ENCODE results near the gene ITIH1.
A peak's percentile ranks its signal among the peaks of the same experiment; 100 is the strongest.
"Not testable (repeated sequence)": the region's sequence is repeated elsewhere in the genome, so short reads cannot be mapped to it uniquely, and the experiment has no call there.

ITIH1 gene

GRCh38 chr3:52777127-52777958 is at the start of gene ITIH1:
ITIH1 (plus strand) TSS chr3:52777599; CDS start chr3:52777616, 17 bp downstream.
- DNase-seq = no peak

DNA sequence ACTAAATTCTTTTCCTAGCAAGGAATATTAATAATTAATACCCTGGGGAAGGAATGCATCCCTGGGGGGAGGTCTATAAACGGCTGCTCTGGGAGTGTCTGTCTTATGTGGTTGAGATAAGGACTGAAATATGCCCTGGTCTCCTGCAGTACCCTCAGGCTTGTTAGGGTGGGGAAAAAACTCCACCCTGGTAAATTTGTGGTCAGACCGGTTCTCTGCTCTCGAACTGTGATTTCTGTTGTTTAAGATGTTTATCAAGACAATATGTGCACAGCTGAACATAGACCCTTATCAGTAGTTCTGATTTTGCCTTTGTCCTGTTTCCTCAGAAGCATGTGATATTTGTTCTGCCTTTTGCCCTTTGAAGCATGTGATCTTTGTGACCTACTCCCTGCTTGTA is 48.6 kb upstream of the ITIH1 start:
- DNase-seq = not testable (repeated sequence)

DNA sequence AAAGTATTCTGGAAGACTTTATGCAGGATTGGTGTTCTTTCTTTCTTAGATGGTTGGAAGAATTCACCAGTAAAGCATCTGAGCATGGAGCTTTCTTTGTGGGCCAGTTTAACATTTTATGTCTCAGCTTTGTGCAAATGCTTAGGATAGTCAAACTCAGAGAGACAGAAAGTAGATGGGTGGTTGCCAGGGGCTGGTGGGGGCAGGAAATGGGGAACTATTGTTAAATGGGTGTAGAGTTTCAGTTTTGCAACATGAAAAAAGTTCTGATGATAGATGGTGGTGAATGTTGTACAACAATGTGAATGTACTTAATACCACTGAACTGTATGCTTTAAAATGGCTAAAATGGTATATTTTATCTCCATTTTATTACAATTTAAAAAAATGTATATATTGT is 46.7 kb upstream of the ITIH1 start:
- DNase-seq = no peak

DNA sequence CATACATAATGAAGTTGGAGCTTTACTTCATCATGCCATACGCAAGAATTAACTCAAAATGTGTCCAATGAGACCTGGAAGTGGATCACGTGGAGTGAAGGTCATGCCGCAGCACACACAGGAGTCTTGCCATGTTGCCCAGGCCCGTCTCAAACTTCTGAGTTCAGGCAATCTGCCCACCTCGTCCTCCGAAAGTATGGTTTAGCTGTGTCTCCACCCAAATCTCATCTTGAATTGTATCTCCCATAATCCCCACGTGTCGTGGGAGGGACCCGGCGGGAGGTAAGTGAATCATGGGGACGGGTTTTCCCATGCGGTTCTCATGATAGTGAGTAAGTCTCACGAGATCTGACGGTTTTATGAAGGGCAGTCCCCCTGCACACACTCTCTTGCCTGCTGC is 45.8 kb upstream of the ITIH1 start:
- DNase-seq = no peak

DNA sequence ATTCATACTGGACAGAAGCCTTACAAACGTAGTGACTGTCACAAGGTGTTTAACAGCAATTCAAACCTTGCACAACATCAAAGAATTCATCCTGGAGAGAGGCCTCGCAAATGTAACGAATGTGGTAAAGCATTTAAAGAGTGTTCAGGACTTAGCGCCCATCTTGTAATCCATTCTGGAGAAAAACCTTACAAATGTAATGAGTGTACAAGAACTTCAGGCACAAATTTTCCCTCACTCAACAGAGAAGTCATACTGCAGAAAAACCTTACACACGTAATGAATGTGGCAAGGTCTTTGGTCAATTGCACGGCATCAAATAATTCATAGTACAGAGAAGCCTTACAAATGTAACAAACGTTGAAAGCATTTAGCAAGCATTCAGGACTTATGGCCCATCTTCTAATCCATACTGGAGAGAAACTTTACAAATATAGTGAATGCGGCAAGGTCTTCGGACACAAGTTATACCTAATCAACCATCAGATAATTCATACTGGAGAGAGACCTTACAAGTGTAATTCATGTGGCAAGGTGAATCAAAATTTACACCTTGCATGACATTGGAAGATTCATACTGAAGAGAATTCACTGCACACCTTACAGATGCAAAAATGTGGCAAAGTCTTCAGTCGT is 44.0 kb upstream of the ITIH1 start:
- DNase-seq = no peak

GRCh38 chr3:52739730-52740129 is 37.7 kb upstream of the ITIH1 start:
- no peak for DNase-seq

- DNase-seq = no peak
These were observed 34.9 kb upstream of the ITIH1 start for GRCh38 chr3:52742418-52743041.

GRCh38 chr3:52743152-52743551 is 34.2 kb upstream of the ITIH1 start:
- DNase-seq = no peak

DNA sequence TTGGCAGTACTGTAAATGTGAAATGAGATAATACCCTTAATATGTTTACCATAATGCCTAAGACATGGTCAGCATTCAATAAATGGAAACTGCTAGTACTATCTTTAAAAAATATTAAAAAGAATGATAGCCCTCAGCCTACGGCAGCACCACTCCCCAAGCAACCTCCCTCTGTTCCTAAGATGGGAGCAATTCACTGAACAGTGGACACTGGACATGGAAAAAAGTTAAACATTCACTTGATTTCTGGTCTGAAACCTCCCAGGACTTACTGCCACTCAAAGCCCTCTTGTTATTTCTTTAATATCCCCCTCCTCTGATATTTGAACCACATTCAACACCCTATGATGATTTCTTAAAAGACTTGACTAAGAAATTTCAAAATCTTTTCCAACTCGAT is 33.7 kb upstream of the ITIH1 start:
- no peak for DNase-seq

GRCh38 chr3:52752045-52752660 is 25.2 kb upstream of the ITIH1 start:
- no peak for DNase-seq

- DNase-seq = no peak
These were observed 23.0 kb upstream of the ITIH1 start for GRCh38 chr3:52754373-52754772.

DNA sequence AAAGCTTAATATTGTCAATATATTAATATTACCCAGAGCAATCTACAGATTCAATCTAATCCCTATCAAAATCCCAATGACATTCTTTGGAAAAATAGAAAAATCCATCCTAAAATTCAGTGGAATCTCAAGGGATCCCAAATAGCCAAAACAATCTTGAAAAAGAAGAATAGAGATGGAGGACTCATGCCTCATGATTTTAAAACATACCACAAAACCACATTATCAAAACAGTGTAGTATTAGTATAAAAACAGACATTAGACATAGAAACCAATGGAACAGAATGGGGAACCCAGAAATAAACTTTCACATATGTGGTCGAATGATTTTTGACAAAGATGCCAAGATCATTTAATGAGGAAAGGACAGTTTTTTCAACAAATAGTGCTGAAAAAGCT is 21.3 kb upstream of the ITIH1 start:
- no peak for DNase-seq

DNA sequence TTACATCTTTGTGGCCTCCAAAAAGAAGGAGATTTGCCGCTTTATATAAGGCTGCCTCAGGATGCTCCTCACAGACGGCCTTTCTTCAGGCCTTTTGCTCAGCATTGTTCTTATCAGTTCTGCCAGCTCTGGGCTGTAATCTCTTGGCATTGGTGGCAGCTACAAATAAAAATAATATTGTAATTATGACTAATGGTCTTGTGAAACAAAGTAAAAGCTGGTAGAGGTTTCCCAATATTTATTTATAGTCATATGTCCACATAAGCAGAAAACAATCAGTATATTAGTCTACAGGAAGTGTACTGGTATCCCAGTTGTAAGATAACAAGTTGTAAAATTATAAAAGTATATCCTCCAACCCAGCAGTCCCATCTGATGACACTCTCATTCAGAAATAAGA is 13.9 kb upstream of the ITIH1 start:
- DNase-seq = no peak

GRCh38 chr3:52769786-52770455 is 7.5 kb upstream of the ITIH1 start:
- no peak for DNase-seq

DNA sequence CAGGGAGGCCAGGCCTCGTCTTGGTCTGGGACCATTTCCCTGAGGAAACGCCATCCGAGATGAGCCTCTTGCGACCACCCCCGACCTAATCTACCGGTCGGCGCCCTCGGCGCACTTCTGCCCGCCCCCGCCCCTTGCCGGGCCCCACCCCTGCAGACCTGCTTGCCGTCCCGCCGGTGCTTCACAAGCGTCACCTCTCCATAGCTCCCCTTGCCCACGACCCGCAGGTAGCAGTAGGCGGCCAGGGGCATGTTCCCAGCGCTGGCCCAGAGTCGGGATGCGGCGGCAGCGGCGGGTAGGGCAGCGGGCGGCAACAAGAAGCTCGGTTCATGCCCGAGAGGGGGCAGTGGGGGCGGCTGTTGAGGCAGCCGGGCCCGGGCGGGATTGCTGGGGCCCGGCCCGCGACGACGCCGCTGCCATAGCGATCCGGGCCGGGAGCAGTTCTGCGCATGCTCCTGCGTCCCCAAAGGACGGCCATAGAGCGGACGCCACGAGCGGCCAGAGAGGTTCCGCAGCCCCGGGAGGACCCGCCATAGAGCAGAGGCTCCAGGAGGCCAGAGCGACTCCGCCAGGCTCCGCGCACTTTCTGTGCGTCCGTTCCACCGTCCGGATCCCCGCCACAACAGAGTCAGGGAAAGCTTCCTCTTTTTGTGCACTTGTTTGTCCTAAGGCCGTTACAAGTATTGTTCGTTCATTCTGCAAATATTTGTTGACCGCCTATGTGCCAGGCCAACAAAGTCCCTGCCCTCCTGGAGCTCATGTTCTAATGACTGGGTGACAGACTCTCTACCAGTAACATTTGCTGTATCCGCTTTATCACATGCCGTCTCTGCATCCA is 6.7 kb upstream of the ITIH1 start, which contains the start of gene NEK4:
Gene NEK4, minus strand, starts transcription at position 445 of the 838 bp plus-strand sequence. Its CDS starts 194 bp downstream, at position 251.
- peak; percentile 44 to 95 (median 86) for DNase-seq

GRCh38 chr3:52771334-52771681 is 6.1 kb upstream of the ITIH1 start:
- DNase-seq = no peak

GRCh38 chr3:52771702-52772101 is 5.7 kb upstream of the ITIH1 start:
- no peak for DNase-seq

DNA sequence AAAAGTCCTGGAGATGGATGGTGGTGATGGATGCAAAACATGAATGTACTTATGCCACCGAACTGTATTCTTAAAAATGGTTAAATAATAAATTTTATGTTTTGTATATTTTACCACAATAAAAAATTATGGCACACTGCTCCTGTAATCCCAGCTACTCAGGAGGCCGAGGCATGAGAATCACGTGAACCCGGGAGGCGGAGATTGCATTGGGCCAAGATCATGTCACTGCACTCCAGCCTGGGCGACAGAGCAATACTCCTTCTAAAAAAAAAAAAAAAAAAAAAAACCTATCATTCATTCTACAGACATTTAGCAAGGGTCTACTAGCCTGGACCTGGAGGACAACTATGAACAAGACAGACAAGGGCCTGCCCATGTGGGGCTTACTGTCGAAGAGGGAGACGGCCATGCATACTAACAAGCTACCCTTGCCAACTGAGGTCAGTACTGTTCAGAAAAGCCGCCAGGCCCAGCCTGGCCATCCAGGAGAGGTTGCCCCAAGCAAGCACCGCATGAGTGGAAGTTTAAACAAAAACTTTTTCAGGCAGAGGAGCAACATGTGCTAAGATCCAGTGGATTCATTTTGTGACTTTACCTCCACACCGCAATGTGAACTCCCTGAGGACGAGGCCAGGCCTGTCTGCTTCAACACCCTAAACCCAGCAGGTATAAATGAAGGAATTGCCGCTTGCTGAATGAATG is 3.9 kb upstream of the ITIH1 start:
- DNase-seq = no peak

DNA sequence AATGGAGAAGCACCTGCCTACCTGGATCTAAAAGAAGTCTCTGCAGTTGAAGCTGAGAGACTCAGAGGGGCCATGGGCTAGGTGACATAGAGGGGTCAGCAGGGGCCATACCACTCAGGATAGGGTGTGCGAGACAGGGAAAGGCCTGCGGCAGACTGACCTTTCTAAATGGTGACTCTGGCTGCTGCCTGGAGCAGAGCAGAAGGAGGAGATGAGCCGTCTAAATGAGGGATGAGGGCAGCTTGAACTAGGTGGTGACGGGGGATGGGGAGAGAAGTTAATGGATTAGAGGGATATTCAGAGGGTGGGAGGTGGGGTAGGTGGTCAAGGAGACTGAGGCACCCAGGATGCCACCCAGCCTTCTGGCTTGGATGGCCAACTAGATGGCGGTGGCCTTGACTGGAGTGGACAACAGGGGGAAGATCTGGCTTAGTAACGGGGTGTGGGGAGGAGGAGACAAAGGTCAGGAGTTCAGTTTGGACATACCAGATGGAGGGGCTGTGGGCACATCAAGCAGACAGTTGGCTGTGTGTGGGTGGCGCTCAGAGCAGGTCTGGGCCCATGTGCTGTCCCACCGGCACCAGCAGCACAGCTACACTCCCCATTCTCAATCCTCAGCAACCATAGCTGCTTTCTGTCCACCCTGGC is 3.2 kb upstream of the ITIH1 start:
- DNase-seq = no peak
